ENCODE results near the gene LRBA.

Gene LRBA

GRCh38 chr4:150598909-150599308 lies 416.2 kb downstream of the LRBA start:
- DNase-seq (ENCODE audit: low spot score), result no peak
- in situ Hi-C loops (cut with MboI; ENCODE audit: low pct_unique_long_range_greater_than_20kb, low sequenced_read_pairs, unreplicated experiment), result no loop called here
- TF ChIP-seq CTCF (IDR thresholded peaks at IDR 0.05; ENCODE audit: extremely low read depth, insufficient read depth, missing control alignments), result no peak

GRCh38 chr4:150593996-150594395 lies 421.1 kb downstream of the LRBA start:
- no peak for TF ChIP-seq CTCF (IDR thresholded peaks at IDR 0.05; ENCODE audit: extremely low read depth, insufficient read depth, missing control alignments)
- no peak for DNase-seq (ENCODE audit: low spot score)
- in situ Hi-C loops (cut with MboI; ENCODE audit: low pct_unique_long_range_greater_than_20kb, low sequenced_read_pairs, unreplicated experiment), result no loop called here

- DNase-seq (ENCODE audit: low spot score), result no peak
- no peak for TF ChIP-seq CTCF (IDR thresholded peaks at IDR 0.05; ENCODE audit: extremely low read depth, insufficient read depth, missing control alignments)
- in situ Hi-C loops (cut with MboI; ENCODE audit: low pct_unique_long_range_greater_than_20kb, low sequenced_read_pairs, unreplicated experiment), result no loop called here
These were observed 423.2 kb downstream of the LRBA start for GRCh38 chr4:150591904-150592303.

GRCh38 chr4:150591406-150591805 lies 423.7 kb downstream of the LRBA start:
- in situ Hi-C loops (cut with MboI; ENCODE audit: low pct_unique_long_range_greater_than_20kb, low sequenced_read_pairs, unreplicated experiment), result no loop called here
- no peak for TF ChIP-seq CTCF (IDR thresholded peaks at IDR 0.05; ENCODE audit: extremely low read depth, insufficient read depth, missing control alignments)
- no peak for DNase-seq (ENCODE audit: low spot score)

- in situ Hi-C loops (cut with MboI; ENCODE audit: low pct_unique_long_range_greater_than_20kb, low sequenced_read_pairs, unreplicated experiment), result no loop called here
These were observed 424.5 kb downstream of the LRBA start for GRCh38 chr4:150590631-150591030.

GRCh38 chr4:150589157-150589556 lies 425.9 kb downstream of the LRBA start:
- no peak for TF ChIP-seq CTCF (IDR thresholded peaks at IDR 0.05; ENCODE audit: extremely low read depth, insufficient read depth, missing control alignments)
- DNase-seq (ENCODE audit: low spot score), result no peak
- in situ Hi-C loops (cut with MboI; ENCODE audit: low pct_unique_long_range_greater_than_20kb, low sequenced_read_pairs, unreplicated experiment), result no loop called here

More at GRCh38 chr4:150590631-150591030, 424.5 kb downstream of the LRBA start:
- TF ChIP-seq CTCF (IDR thresholded peaks at IDR 0.05; ENCODE audit: extremely low read depth, insufficient read depth, missing control alignments), result no peak
- no peak for DNase-seq (ENCODE audit: low spot score)

GRCh38 chr4:150588316-150588715 lies 426.8 kb downstream of the LRBA start:
- DNase-seq (ENCODE audit: low spot score), result no peak
- TF ChIP-seq CTCF (IDR thresholded peaks at IDR 0.05; ENCODE audit: extremely low read depth, insufficient read depth, missing control alignments), result no peak
- in situ Hi-C loops (cut with MboI; ENCODE audit: low pct_unique_long_range_greater_than_20kb, low sequenced_read_pairs, unreplicated experiment), result no loop called here

Data from GM13977 (cell line).